Measurements from ENCODE around the gene MRTO4.

GRCh38 chr1:19234224-19234623 lies 17.4 kb upstream of the MRTO4 start:
- TF ChIP-seq CTCF (IDR thresholded peaks at IDR 0.05) = no peak
- TF ChIP-seq ZFX (IDR thresholded peaks at IDR 0.05; ENCODE audit: borderline replicate concordance) = no peak

All from 22Rv1 (cell line).